ENCODE data around the gene PNPLA7. TPM values are rescaled to one million over a fixed set of nuclear protein-coding genes. Genes with fewer than 3 reads are reported as not detected.

The PNPLA7 gene
- total RNA-seq, 1 experiment from 2014 or later, result 1.8 TPM

GRCh38 chr9:137464291-137464999 is 85.8 kb downstream of the PNPLA7 start:
- H3K4me2 ChIP-seq (ENCODE audit: low read length), result no peak overlapping the region
- intact Hi-C loops (cut with micrococcal nuclease), result no loop called here
- no peaks in the 10 kb centered on the region for H3K27me3 ChIP-seq (ENCODE audit: insufficient read depth, low read length)
- H3K36me3 ChIP-seq (ENCODE audit: control insufficient read depth in 1 of 2, insufficient read depth in 2 of 2, low read length in 2 of 2), result no peaks in the 10 kb centered on the region
- RAD21 ChIA-PET (ENCODE audit: low non-redundant PET in 1 of 2, low total read pairs in 2 of 2, uncharacterized antibody in 2 of 2, unreplicated experiment in 2 of 2), result no interaction called here
- TF ChIP-seq POLR2A (IDR thresholded peaks at IDR 0.05; ENCODE audit: borderline replicate concordance, extremely low read depth, insufficient read depth, insufficient read length), result no peak
- TF ChIP-seq EZH2 (IDR thresholded peaks at IDR 0.05), result no peak
- TF ChIP-seq ELF1 (IDR thresholded peaks at IDR 0.05; ENCODE audit: borderline replicate concordance, low read depth), result no peak
- no peak for TF ChIP-seq MAX (IDR thresholded peaks at IDR 0.05)
- TF ChIP-seq CEBPB (IDR thresholded peaks at IDR 0.05; ENCODE audit: low read depth), result no peak
- TF ChIP-seq YY1 (IDR thresholded peaks at IDR 0.05; ENCODE audit: extremely low read depth, insufficient replicate concordance, low read depth, low read length), result no peak
- no peak for TF ChIP-seq POLR2AphosphoS5 (IDR thresholded peaks at IDR 0.05; ENCODE audit: low read depth, low read length)
- TF ChIP-seq ZFX (IDR thresholded peaks at IDR 0.05), result no peak
- TF ChIP-seq ZNF274 (IDR thresholded peaks at IDR 0.05; ENCODE audit: low read depth, low read length), result no peak
- no peak for TF ChIP-seq SP1 (IDR thresholded peaks at IDR 0.05; ENCODE audit: low read depth)
- no peak for TF ChIP-seq JUND (IDR thresholded peaks at IDR 0.05)
- TF ChIP-seq SRF (IDR thresholded peaks at IDR 0.05; ENCODE audit: low read depth), result no peak
- no peak for TF ChIP-seq SIN3A (IDR thresholded peaks at IDR 0.05; ENCODE audit: low read depth)
- TF ChIP-seq RAD21 (IDR thresholded peaks at IDR 0.05; ENCODE audit: low read depth), result no peak
- no peak for TF ChIP-seq CTCF (IDR thresholded peaks at IDR 0.05 in 2 of 3, conservative IDR thresholded peaks at IDR 0.05 in 1 of 3; ENCODE audit: borderline replicate concordance in 1 of 3, insufficient read depth in 1 of 3, low read depth in 2 of 3, low read length in 2 of 3)
- no peak for TF ChIP-seq EZH2phosphoT487 (IDR thresholded peaks at IDR 0.05; ENCODE audit: borderline replicate concordance)
- TF ChIP-seq REST (IDR thresholded peaks at IDR 0.05; ENCODE audit: low read depth), result no peak
- TF ChIP-seq EGR1 (IDR thresholded peaks at IDR 0.05; ENCODE audit: low read depth), result no peak
- TF ChIP-seq ATF3 (IDR thresholded peaks at IDR 0.05), result no peak
- TF ChIP-seq ZBTB33 (IDR thresholded peaks at IDR 0.05; ENCODE audit: extremely low read depth, insufficient replicate concordance, low read length), result no peak
- H3K9me2 ChIP-seq (ENCODE audit: insufficient read depth), result no peaks in the 10 kb centered on the region
- no peaks in the 10 kb centered on the region for H3K79me2 ChIP-seq (ENCODE audit: insufficient read depth, low read length)
- no TSS peak for BruUV-seq (replicated peaks)
- CTCF ChIA-PET, result no interaction called here
- H4K20me1 ChIP-seq (ENCODE audit: insufficient read depth), result no peaks in the 10 kb centered on the region
- no peak overlapping the region for H3K4me3 ChIP-seq (replicated peaks in 1 of 2; ENCODE audit: low read depth in 1 of 2, low read length in 2 of 2)
- H3K27ac ChIP-seq (ENCODE audit: low read depth, low read length), result no peak overlapping the region
- no peak overlapping the region for H3K9ac ChIP-seq (ENCODE audit: low read length)
- peaks cover 12 to 26% of the 10 kb centered on the region in 2 experiments for H3K4me1 ChIP-seq (ENCODE audit: control insufficient read depth in 1 of 2, insufficient read depth in 2 of 2, low read length in 2 of 2)
- no peak overlapping the region for H2AFZ ChIP-seq (ENCODE audit: low read depth, low read length, poor library complexity, severe bottlenecking)
- DNase-seq (ENCODE audit: low read depth, low spot score) (no peak), ATAC-seq (no peak)
- POLR2A ChIA-PET, result no interaction called here
- no peaks in the 10 kb centered on the region for H3K9me3 ChIP-seq (ENCODE audit: control insufficient read depth in 1 of 2, insufficient read depth in 1 of 2, low read depth in 1 of 2, low read length in 2 of 2)
